Cardiac muscle cell (in vitro differentiated cells and primary cell): ENCODE data around the gene DEFB114. TPM values are rescaled to one million over a fixed set of nuclear protein-coding genes. Genes with fewer than 3 reads are reported as not detected.

Experiments
- DNase-seq, 2 donors: peaks; one replicate each; pipeline versions ENCODE4 v3.0.0 to v3.0.0-alpha.2; 2010 to 2017; ENCODE audit warnings: low read depth in 1 of 2, low spot score in 1 of 2
- H3K27ac ChIP-seq: fragments of 200-600 bp; sonication (generic); 2 replicates; pipeline ENCODE4 v1.5.1; 2016
- H3K27me3 ChIP-seq: fragments of 200-600 bp; sonication (generic); 2 replicates; pipeline ENCODE4 v1.6.0; 2016; ENCODE audit warnings: control low read depth
- H3K36me3 ChIP-seq: fragments of 200-600 bp; sonication (generic); 2 replicates; pipeline ENCODE4 v1.5.1; 2016; ENCODE audit warnings: control low read depth
- H3K4me1 ChIP-seq: fragments of 200-600 bp; sonication (generic); 2 replicates; pipeline ENCODE4 v1.8.1; 2017; ENCODE audit warnings: low read depth, mild to moderate bottlenecking, mixed run types
- H3K4me3 ChIP-seq: fragments of 200-600 bp; sonication (generic); 2 replicates; pipeline ENCODE4 v1.5.1; 2016; ENCODE audit warnings: mild to moderate bottlenecking
- H3K9me3 ChIP-seq: fragments of 200-600 bp; sonication (generic); 2 replicates; pipeline ENCODE4 v1.5.1; 2017; ENCODE audit warnings: low read depth, mild to moderate bottlenecking, control low read depth
- polyA plus RNA-seq: library from polyadenylated mRNA; unstranded; fragments of >200 nt; fragmentation: Nextera tagmentation; extraction: Ambion mirVana; gene quantifications from 2 replicates; pipeline ENCODE4 v1.2.1, GENCODE V29; 2016
- total RNA-seq: library from RNA; depleted of rRNA; stranded (reverse); fragments of >200 nt; gene quantifications from 2 replicates; pipeline ENCODE4 v1.2.3, GENCODE V29; 2016
- TF ChIP-seq, protein P1 (sequence below): IDR thresholded peaks from 2 replicates; pipeline ENCODE4 v1.5.1; 2012; ENCODE audit warnings: low read depth, mild to moderate bottlenecking, low read length

DEFB114 gene
- total and polyA plus RNA-seq, 2 experiments from 2014 or later: not detected

DNA sequence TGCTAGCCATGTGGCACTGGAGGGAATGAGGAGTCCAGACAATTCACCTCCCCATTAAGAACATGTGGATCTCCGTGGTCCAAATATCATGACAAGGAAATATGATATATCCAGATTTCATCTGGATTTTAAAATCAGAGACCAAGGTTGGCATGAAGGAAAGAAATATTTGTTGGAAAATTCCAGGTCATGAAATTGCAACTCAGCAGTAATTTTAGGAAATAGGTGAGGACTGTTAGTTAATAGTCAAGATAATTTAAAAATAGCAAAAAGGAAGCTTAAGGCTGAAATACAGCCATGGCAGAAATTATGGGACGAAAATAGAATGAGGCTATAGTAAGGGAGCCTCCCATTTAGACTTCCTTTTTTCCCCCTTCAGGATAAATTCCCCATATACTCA is 26.9 kb downstream of the DEFB114 start:
- Histone ChIP-seq H3K27me3 (no peaks in the 10 kb centered on the region), H3K27ac (no peak overlapping the region), H3K4me3 (no peak overlapping the region), H3K4me1 (no peaks in the 10 kb centered on the region), H3K9me3 (no peaks in the 10 kb centered on the region), H3K36me3 (no peaks in the 10 kb centered on the region)
- no peak for DNase-seq
- TF ChIP-seq, protein P1, sequence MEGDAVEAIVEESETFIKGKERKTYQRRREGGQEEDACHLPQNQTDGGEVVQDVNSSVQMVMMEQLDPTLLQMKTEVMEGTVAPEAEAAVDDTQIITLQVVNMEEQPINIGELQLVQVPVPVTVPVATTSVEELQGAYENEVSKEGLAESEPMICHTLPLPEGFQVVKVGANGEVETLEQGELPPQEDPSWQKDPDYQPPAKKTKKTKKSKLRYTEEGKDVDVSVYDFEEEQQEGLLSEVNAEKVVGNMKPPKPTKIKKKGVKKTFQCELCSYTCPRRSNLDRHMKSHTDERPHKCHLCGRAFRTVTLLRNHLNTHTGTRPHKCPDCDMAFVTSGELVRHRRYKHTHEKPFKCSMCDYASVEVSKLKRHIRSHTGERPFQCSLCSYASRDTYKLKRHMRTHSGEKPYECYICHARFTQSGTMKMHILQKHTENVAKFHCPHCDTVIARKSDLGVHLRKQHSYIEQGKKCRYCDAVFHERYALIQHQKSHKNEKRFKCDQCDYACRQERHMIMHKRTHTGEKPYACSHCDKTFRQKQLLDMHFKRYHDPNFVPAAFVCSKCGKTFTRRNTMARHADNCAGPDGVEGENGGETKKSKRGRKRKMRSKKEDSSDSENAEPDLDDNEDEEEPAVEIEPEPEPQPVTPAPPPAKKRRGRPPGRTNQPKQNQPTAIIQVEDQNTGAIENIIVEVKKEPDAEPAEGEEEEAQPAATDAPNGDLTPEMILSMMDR: no peak

DNA sequence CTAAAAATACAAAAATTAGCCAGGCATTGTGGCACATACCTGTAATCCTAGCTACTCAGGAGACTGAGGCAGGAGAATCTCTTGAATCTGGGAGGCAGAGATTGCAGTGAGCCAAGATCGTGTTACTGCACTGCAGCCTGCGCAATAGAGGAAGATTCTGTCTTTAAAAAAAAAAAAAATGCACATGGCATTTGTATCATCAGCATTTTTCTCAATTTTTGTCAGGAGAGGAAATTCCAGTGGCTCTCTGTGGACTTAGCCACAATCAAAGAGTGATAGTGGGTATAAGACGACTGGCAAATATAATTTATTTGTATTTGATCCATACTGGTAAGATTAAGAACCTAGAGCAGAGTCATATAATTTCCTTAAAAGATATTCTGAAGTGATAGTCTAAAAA is 28.6 kb downstream of the DEFB114 start:
- Histone ChIP-seq H3K4me1 (no peaks in the 10 kb centered on the region), H3K27me3 (no peaks in the 10 kb centered on the region), H3K9me3 (no peaks in the 10 kb centered on the region), H3K27ac (no peak overlapping the region), H3K4me3 (no peak overlapping the region), H3K36me3 (no peaks in the 10 kb centered on the region)
- TF ChIP-seq, protein P1: no peak
- no peak for DNase-seq

DNA sequence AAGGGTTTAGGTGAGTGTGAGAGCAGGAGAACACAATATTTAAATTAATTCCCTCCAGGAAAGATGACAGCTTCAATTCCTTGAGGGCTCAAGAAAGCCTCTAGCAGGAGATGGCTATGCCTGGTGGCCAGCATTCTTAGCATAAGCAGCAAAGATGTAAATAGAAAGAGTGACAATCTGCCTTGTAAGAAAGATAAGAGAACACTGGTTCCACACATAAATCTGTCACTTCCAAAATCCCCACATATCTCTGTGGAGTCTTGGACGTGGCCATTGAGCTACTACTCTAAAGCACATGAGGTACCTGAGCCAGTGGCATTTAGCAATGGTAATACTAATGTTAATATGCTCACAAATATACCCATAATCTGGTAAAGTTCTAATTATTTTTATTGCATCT is 29.2 kb downstream of the DEFB114 start:
- no peak overlapping the region for H3K4me3 ChIP-seq
- H3K4me1 ChIP-seq: no peaks in the 10 kb centered on the region
- TF ChIP-seq, protein P1: no peak
- no peaks in the 10 kb centered on the region for H3K9me3 ChIP-seq
- no peaks in the 10 kb centered on the region for H3K36me3 ChIP-seq
- no peaks in the 10 kb centered on the region for H3K27me3 ChIP-seq
- no peak for DNase-seq
- H3K27ac ChIP-seq: no peak overlapping the region

DNA sequence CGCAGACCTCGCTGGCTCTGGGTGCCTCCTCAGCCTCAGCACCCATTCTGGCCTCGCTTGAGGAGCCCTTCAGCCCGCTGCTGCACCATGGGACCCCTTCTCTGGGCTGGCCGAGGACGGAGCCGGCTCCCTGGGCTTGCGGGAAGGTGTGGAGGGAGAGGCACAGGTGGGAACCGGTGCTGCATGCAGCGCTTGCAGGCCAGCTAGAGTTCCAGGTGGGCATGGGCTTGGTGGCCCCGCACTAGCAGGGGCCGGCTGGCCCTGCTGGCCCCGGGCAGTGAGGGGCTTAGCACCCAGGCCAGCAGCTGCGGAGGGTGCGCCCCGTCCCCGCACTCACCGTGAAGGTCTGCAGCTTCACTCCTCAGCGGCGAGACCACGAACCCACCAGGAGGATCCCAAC is 30.4 kb downstream of the DEFB114 start:
- no peak for DNase-seq
- H3K4me3 ChIP-seq: no peak overlapping the region
- H3K4me1 ChIP-seq: no peaks in the 10 kb centered on the region
- H3K9me3 ChIP-seq: no peaks in the 10 kb centered on the region
- H3K27me3 ChIP-seq: no peaks in the 10 kb centered on the region
- no peaks in the 10 kb centered on the region for H3K36me3 ChIP-seq
- TF ChIP-seq, protein P1: no peak
- no peak overlapping the region for H3K27ac ChIP-seq

DNA sequence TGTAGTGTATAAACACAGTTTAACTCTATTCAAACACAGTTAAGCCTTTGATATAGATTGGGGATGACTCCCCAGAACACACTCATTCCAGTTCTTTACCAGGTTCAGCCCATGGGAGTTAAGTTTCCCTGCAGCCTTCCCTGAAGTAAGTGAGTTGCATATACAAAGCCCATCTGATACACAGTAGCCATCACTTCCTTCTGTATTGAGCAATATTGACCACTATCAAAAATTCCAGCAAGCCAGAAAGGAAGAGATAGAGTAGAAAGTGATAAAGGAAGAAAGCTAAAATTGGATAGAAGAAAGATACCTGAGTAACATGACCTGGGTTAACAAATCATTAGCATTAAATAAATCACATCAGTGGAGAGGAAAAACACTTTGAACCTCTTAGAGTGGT is 34.6 kb downstream of the DEFB114 start:
- H3K9me3 ChIP-seq: no peaks in the 10 kb centered on the region
- no peak overlapping the region for H3K27ac ChIP-seq
- no peak overlapping the region for H3K4me3 ChIP-seq
- DNase-seq: no peak
- no peaks in the 10 kb centered on the region for H3K27me3 ChIP-seq
- TF ChIP-seq, protein P1: no peak
- no peaks in the 10 kb centered on the region for H3K36me3 ChIP-seq
- H3K4me1 ChIP-seq: no peaks in the 10 kb centered on the region

DNA sequence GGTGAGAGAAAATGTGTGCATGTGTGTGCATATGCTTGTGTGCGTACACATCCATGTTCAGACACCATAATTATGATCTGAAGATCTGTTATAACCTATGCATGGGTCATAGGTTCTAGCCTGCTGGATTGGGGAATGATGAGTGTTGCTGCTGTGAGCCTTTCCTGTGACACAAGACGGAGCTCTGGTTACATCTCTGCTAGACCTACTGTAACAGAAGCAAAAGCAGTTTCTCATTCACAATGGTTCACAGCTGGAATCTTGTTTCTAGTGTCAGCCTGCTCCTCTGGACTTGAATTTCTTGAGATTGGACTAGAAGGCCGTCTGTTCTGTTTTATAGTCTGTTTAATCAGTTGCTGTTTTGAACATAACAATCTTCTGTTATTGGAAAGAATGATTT is 40.1 kb downstream of the DEFB114 start:
- TF ChIP-seq, protein P1: no peak
- H3K9me3 ChIP-seq: no peaks in the 10 kb centered on the region
- DNase-seq: peak in 1 of 2 donors; percentile 53
- H3K4me3 ChIP-seq: no peak overlapping the region
- H3K36me3 ChIP-seq: no peaks in the 10 kb centered on the region
- H3K4me1 ChIP-seq: no peaks in the 10 kb centered on the region
- H3K27ac ChIP-seq: no peak overlapping the region
- peaks cover 1% of the 10 kb centered on the region for H3K27me3 ChIP-seq
